Ecto neural progenitor cell (in vitro differentiated cells): Measurements from ENCODE around the gene ALCAM.
A peak's percentile ranks its signal among the peaks of the same experiment; 100 is the strongest.

ENCODE experiments used
- DNase-seq: peaks from one replicate; pipeline ENCODE4 v3.0.0-alpha.2; 2018; ENCODE audit warnings: low spot score

The ALCAM gene

GRCh38 chr3:105430455-105430854 is 63.7 kb downstream of the ALCAM start:
- no peak for DNase-seq

GRCh38 chr3:105431200-105431599 is 64.5 kb downstream of the ALCAM start:
- no peak for DNase-seq

GRCh38 chr3:105435277-105435676 is 68.6 kb downstream of the ALCAM start:
- no peak for DNase-seq

- DNase-seq = no peak
Measured at GRCh38 chr3:105436687-105437086, 70.0 kb downstream of the ALCAM start.

GRCh38 chr3:105440113-105440512 is 73.4 kb downstream of the ALCAM start:
- DNase-seq = no peak

GRCh38 chr3:105444725-105445124 is 78.0 kb downstream of the ALCAM start:
- no peak for DNase-seq

GRCh38 chr3:105448338-105448982 is 81.8 kb downstream of the ALCAM start:
- peak; percentile 54 for DNase-seq

GRCh38 chr3:105449414-105449813 is 82.7 kb downstream of the ALCAM start:
- no peak for DNase-seq

GRCh38 chr3:105456017-105456416 is 89.3 kb downstream of the ALCAM start:
- DNase-seq = no peak

- DNase-seq = no peak
Measured at GRCh38 chr3:105458518-105459215, 92.0 kb downstream of the ALCAM start.

- DNase-seq = no peak
Measured at GRCh38 chr3:105459566-105460290, 93.0 kb downstream of the ALCAM start.

- no peak for DNase-seq
Measured at GRCh38 chr3:105463620-105464019, 96.9 kb downstream of the ALCAM start.

- no peak for DNase-seq
Measured at GRCh38 chr3:105465251-105465853, 98.6 kb downstream of the ALCAM start.

- DNase-seq = no peak
Measured at GRCh38 chr3:105466072-105466471, 99.4 kb downstream of the ALCAM start.

GRCh38 chr3:105466495-105467404 is 100.0 kb downstream of the ALCAM start:
- DNase-seq = no peak

- no peak for DNase-seq
Measured at GRCh38 chr3:105470851-105471250, 104.1 kb downstream of the ALCAM start.

GRCh38 chr3:105473521-105474223 is 107.0 kb downstream of the ALCAM start:
- DNase-seq = no peak

GRCh38 chr3:105480768-105481167 is 114.1 kb downstream of the ALCAM start:
- DNase-seq = no peak

GRCh38 chr3:105483476-105483875 is 116.8 kb downstream of the ALCAM start:
- DNase-seq = no peak

- no peak for DNase-seq
Measured at GRCh38 chr3:105490045-105490444, 123.3 kb downstream of the ALCAM start.

GRCh38 chr3:105493305-105493892 is 126.7 kb downstream of the ALCAM start:
- DNase-seq = no peak
